Measurements from ENCODE around the gene CCNY.
A peak's percentile ranks its signal among the peaks of the same experiment; 100 is the strongest.

Gene CCNY

DNA sequence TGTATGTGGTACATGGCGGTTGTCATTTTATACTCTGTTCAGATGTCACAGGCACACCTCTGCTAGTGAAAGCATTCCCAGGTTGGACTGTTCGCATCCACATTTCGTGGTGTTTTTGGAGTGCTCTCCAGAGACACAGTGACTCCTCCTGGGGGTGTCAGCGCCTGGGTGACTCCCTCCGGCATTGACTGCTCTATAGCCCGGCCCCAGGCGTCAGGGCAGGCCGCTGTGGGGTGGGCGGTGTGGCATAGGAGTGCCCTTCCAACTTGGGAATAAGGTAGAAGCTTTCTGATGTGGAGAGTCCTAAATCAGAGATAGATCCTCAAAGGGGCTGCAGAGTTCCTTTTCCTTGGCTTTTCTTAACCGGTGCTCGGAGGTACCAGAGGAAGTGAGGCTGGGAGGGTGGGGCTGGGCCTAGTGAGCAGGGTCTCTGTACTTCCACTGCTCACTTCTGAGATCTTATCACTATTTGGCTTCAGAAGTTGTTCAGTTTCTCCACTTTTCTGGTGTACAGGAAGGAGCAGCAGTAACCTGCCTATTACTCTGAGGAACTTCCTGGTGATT, 32.3 kb downstream of the CCNY start:
- H3K4me3 ChIP-seq (ENCODE audit: control insufficient read depth, low read depth, low read length), result no peak overlapping the region
- no peak for DNase-seq (ENCODE audit: low read depth)
- TF ChIP-seq, protein P1, sequence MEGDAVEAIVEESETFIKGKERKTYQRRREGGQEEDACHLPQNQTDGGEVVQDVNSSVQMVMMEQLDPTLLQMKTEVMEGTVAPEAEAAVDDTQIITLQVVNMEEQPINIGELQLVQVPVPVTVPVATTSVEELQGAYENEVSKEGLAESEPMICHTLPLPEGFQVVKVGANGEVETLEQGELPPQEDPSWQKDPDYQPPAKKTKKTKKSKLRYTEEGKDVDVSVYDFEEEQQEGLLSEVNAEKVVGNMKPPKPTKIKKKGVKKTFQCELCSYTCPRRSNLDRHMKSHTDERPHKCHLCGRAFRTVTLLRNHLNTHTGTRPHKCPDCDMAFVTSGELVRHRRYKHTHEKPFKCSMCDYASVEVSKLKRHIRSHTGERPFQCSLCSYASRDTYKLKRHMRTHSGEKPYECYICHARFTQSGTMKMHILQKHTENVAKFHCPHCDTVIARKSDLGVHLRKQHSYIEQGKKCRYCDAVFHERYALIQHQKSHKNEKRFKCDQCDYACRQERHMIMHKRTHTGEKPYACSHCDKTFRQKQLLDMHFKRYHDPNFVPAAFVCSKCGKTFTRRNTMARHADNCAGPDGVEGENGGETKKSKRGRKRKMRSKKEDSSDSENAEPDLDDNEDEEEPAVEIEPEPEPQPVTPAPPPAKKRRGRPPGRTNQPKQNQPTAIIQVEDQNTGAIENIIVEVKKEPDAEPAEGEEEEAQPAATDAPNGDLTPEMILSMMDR (conservative IDR thresholded peaks at IDR 0.05; ENCODE audit: control insufficient read depth, insufficient read depth, low read depth, low read length), result no peak

DNA sequence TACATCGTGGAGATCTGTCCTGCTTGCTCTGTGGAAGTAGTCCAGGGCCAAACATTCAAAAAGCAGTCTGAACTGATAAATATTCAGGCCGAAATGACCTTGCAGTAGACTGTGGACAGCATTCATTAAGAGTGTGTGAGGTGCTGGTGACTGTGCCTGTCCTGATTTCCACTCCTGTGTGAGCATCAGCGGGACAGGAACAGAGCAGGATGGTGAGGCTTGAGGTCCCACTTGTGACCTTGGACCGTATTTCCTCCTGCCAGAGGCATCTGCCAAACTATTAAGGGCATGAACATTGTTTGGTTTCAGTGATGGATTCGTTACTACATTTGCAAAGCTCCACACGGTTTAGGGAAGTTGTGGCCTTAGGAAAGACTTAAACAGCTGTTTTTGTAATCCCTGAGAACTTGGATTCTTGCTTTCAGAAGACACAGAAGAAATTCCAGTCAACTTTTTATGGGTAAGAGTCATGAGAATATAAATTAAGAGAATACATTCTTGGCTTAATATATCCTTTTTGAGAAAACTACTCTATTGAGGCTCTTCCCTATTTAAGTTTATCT, 32.8 kb downstream of the CCNY start:
- H3K4me3 ChIP-seq (ENCODE audit: control insufficient read depth, low read depth, low read length), result no peak overlapping the region
- TF ChIP-seq, protein P1 (conservative IDR thresholded peaks at IDR 0.05; ENCODE audit: control insufficient read depth, insufficient read depth, low read depth, low read length), result no peak
- DNase-seq (ENCODE audit: low read depth), result no peak

DNA sequence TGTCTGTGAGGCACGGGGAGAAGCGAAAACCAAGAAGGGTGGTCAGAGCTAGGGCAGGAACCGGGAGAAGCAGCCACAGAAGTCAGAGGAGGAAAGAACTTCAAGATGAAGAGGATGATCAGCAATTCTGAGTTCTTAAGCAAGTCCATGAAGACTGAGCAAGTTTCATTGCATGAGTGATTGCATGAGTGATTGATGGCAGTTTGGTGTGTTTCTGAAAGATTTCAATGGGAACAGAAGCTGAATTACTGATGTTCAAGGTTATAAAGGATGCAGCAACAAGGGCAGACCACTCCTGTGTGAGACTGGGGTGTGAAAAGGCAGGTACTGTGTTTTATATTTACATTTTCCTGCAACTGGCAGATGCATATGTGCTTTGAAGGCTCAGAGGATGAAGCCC, 35.4 kb downstream of the CCNY start:
- no peak overlapping the region for H3K4me3 ChIP-seq (ENCODE audit: control insufficient read depth, low read depth, low read length)
- TF ChIP-seq, protein P1 (conservative IDR thresholded peaks at IDR 0.05; ENCODE audit: control insufficient read depth, insufficient read depth, low read depth, low read length), result no peak
- DNase-seq (ENCODE audit: low read depth), result no peak

DNA sequence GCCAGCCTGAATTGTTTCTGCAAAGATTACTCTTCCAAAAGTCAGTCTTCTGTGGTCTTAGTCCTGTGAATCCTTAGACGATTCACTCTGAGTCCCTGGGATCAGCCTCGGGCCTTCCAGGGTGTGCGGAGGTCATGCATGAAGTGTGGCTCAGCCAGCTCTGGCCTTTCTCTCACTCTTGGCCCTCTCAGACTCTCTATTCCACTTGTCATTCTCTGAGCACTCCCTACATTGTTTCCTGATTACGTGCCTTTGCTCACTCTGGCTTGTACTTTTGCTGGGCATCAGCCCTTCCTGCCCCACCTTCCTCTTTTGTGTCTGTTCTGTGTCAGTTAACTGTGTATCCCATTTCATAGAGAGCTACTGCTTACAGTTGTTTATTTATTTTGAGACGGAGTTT, 36.0 kb downstream of the CCNY start:
- TF ChIP-seq, protein P1 (conservative IDR thresholded peaks at IDR 0.05; ENCODE audit: control insufficient read depth, insufficient read depth, low read depth, low read length), result no peak
- peak; percentile 72 for DNase-seq (ENCODE audit: low read depth)
- no peak overlapping the region for H3K4me3 ChIP-seq (ENCODE audit: control insufficient read depth, low read depth, low read length)

DNA sequence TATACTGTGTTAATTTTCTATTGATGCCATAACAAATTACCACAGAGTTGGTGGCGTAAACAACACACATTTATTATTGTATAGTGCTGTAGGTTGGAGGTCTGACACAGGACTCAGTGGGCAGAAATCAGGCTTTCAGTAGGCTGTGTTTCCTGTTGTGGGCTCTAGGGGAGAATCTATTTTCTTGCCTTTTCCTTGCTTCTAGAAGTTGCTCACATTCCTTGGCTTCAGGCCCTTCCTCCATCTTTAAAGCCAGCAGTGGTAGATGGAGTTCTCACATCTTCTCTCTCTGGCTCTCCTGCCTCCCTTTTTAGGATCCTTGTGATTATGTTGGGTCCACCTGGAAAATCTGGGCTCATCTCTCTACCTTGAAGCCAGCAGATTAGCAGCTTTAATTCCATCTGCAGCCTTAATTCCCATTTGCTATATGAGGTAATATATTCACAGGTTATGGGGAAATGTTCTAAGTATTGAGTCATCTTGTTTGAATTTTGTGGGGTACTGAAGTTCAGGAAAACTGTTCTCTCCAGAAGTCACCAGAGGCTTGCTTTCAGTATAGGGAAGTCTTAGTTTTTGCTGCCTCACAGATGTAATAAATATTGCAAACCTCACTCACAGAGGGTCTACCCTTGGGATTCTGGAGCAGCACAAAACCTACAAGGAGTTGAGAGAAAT, 38.9 kb downstream of the CCNY start:
- H3K4me3 ChIP-seq (ENCODE audit: control insufficient read depth, low read depth, low read length), result no peak overlapping the region
- TF ChIP-seq, protein P1 (conservative IDR thresholded peaks at IDR 0.05; ENCODE audit: control insufficient read depth, insufficient read depth, low read depth, low read length), result peak; percentile 33
- peak; percentile 42 for DNase-seq (ENCODE audit: low read depth)

DNA sequence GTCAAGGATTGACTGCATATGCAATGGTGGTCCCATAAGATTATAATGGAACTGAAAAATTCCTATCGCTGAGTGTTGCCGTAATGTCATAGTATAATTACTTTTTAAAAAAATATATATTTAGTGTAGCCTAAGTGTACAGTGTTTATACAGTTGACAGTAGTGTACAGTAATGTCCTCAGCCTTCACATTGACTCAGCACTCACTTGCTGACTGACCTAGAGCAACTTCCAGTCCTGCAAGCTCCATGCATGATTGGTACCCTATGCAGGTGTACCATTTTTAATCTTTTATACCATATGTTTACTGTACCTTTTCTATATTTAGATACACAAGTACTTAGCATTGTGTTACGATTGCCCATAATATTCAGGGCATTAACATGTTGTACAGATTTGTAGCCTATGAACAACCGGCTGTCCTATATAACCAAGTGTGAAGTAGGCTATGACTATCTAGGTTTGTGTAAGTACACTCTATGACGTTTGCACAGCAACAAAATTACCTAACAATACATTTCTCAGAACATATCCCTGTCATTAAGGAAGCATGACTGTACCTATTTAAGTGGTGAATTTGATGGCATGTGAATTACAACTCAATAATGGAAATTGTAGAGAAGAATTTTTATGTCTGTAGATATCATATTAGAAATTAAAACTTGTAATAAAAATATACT, 40.9 kb downstream of the CCNY start:
- no peak overlapping the region for H3K4me3 ChIP-seq (ENCODE audit: control insufficient read depth, low read depth, low read length)
- TF ChIP-seq, protein P1 (conservative IDR thresholded peaks at IDR 0.05; ENCODE audit: control insufficient read depth, insufficient read depth, low read depth, low read length), result no peak
- DNase-seq (ENCODE audit: low read depth), result peak; percentile 41
